HEK293 (cell line): ENCODE measurements around the gene TMCC1.
A peak's percentile ranks its signal among the peaks of the same experiment; 100 is the strongest.

Source experiments
- CTCF ChIA-PET: fragments of 350-600 bp; formaldehyde crosslinking; extraction: SDS; loops from one replicate; lab custom pipeline; 2021; ENCODE audit warnings: antibody characterized with exemption; lab: Yijun Ruan, JAX
- POLR2A ChIA-PET: fragments of 300-600 bp; formaldehyde crosslinking; extraction: SDS; loops from one replicate; lab custom pipeline; 2020; ENCODE audit warnings: antibody characterized with exemption, inconsistent platforms; lab: Yijun Ruan, JAX
- H3K27ac ChIP-seq: fragments of 200-500 bp; sonication (Bioruptor generic); 2 replicates; pipeline ENCODE4 v1.5.1; 2014; ENCODE audit warnings: low read depth, low read length, control low read depth, inconsistent platforms; ENCODE audit errors: extremely low read depth
- H3K36me3 ChIP-seq, 2 experiments: fragments of 200-500 bp in 1 of 2; sonication (Bioruptor generic) in 1 of 2; 1 replicate in 1 of 2; 2 replicates in 1 of 2; pipeline ENCODE4 v1.5.1; 2014 to 2017; ENCODE audit warnings: inconsistent platforms in 2 of 2, low read length in 2 of 2; ENCODE audit not compliant: control insufficient read depth in 2 of 2, insufficient read depth in 1 of 2
- H3K4me1 ChIP-seq: fragments of 200-500 bp; sonication (Bioruptor generic); 2 replicates; pipeline ENCODE4 v1.5.1; 2014; ENCODE audit warnings: mild to moderate bottlenecking, low read length, inconsistent platforms; ENCODE audit not compliant: control insufficient read depth, insufficient read depth
- H3K4me3 ChIP-seq: 2 replicates; pipeline ENCODE4 v1.5.1; 2011; ENCODE audit warnings: low read depth, mild to moderate bottlenecking, control low read depth, low read length, moderate library complexity
- H3K9me3 ChIP-seq: fragments of 200-500 bp; sonication (Bioruptor generic); 2 replicates; pipeline ENCODE4 v1.5.1; 2014; ENCODE audit warnings: low read depth, low read length, inconsistent platforms; ENCODE audit not compliant: control insufficient read depth, insufficient read depth
- EGR2 ChIP-seq: fragments of 450-650 bp; formaldehyde crosslinking; IDR thresholded peaks from 2 replicates; pipeline ENCODE4 v1.5.1; 2016; ENCODE audit warnings: low read depth, missing biosample characterization, missing genetic modification characterization
- RBAK ChIP-seq: fragments of 450-650 bp; formaldehyde crosslinking; IDR thresholded peaks from 2 replicates; pipeline ENCODE4 v1.5.1; 2016; ENCODE audit warnings: missing biosample characterization, missing genetic modification characterization
- SCRT2 ChIP-seq: fragments of 450-650 bp; formaldehyde crosslinking; IDR thresholded peaks from 2 replicates; pipeline ENCODE4 v1.5.1; 2016; ENCODE audit warnings: missing biosample characterization, missing genetic modification characterization
- SETDB1 ChIP-seq: IDR thresholded peaks from one replicate; pipeline ENCODE4 v1.6.1; 2017; ENCODE audit warnings: mild to moderate bottlenecking, low read length, moderate library complexity, mixed read lengths; ENCODE audit not compliant: insufficient read length
- TRIM28 ChIP-seq: IDR thresholded peaks from 2 replicates; pipeline ENCODE4 v1.6.1; 2011; ENCODE audit warnings: low read length, control low read depth, borderline replicate concordance
- WT1 ChIP-seq: fragments of 450-650 bp; formaldehyde crosslinking; IDR thresholded peaks from 2 replicates; pipeline ENCODE4 v1.5.1; 2016; ENCODE audit warnings: missing biosample characterization, missing genetic modification characterization
- YY1 ChIP-seq: fragments of 450-650 bp; formaldehyde crosslinking; IDR thresholded peaks from 2 replicates; pipeline ENCODE4 v1.5.1; 2018; ENCODE audit warnings: missing biosample characterization, missing genetic modification characterization
- ZBTB7A ChIP-seq: fragments of 450-650 bp; formaldehyde crosslinking; IDR thresholded peaks from 2 replicates; pipeline ENCODE4 v1.5.1; 2016; ENCODE audit warnings: low read depth, missing biosample characterization, missing genetic modification characterization
- ZFP3 ChIP-seq: fragments of 450-650 bp; formaldehyde crosslinking; IDR thresholded peaks from 2 replicates; pipeline ENCODE4 v1.5.1; 2016; ENCODE audit warnings: low read depth, missing biosample characterization, missing genetic modification characterization
- ZNF274 ChIP-seq, 2 experiments: fragments of 200-500 bp in 1 of 2; fragments of 450-650 bp in 1 of 2; sonication (Bioruptor generic) in 1 of 2; formaldehyde crosslinking in 1 of 2; IDR thresholded peaks; 2 replicates each; pipeline versions ENCODE4 v1.5.1 to v1.6.1; 2014 to 2016; ENCODE audit warnings: borderline replicate concordance in 1 of 2, inconsistent platforms in 1 of 2, low read length in 1 of 2, missing biosample characterization in 1 of 2, missing genetic modification characterization in 1 of 2
- ZNF280D ChIP-seq: fragments of 450-650 bp; formaldehyde crosslinking; IDR thresholded peaks from 2 replicates; pipeline ENCODE4 v1.5.1; 2016; ENCODE audit warnings: missing biosample characterization, missing genetic modification characterization
- ZNF362 ChIP-seq: fragments of 450-650 bp; formaldehyde crosslinking; IDR thresholded peaks from 2 replicates; pipeline ENCODE4 v1.5.1; 2016; ENCODE audit warnings: missing biosample characterization, missing genetic modification characterization
- ZNF473 ChIP-seq: fragments of 450-650 bp; formaldehyde crosslinking; IDR thresholded peaks from 2 replicates; pipeline ENCODE4 v1.5.1; 2017; ENCODE audit warnings: missing biosample characterization, missing genetic modification characterization
- ZNF521 ChIP-seq: fragments of 450-650 bp; formaldehyde crosslinking; IDR thresholded peaks from 2 replicates; pipeline ENCODE4 v1.5.1; 2017; ENCODE audit warnings: missing biosample characterization, mild to moderate bottlenecking, missing genetic modification characterization
- ZNF529 ChIP-seq: fragments of 450-650 bp; formaldehyde crosslinking; IDR thresholded peaks from 2 replicates; pipeline ENCODE4 v1.5.1; 2017; ENCODE audit warnings: missing genetic modification characterization, missing biosample characterization; ENCODE audit not compliant: insufficient replicate concordance
- ZNF555 ChIP-seq: fragments of 450-650 bp; formaldehyde crosslinking; conservative IDR thresholded peaks from 2 replicates; pipeline ENCODE4 v1.5.1; 2017; ENCODE audit warnings: missing biosample characterization, mild to moderate bottlenecking, missing genetic modification characterization, inconsistent platforms
- ZNF560 ChIP-seq: fragments of 450-650 bp; formaldehyde crosslinking; IDR thresholded peaks from 2 replicates; pipeline ENCODE4 v1.5.1; 2017; ENCODE audit warnings: missing biosample characterization, missing genetic modification characterization, borderline replicate concordance
- ZNF670 ChIP-seq: fragments of 450-650 bp; formaldehyde crosslinking; IDR thresholded peaks from 2 replicates; pipeline ENCODE4 v1.5.1; 2016; ENCODE audit warnings: missing biosample characterization, missing genetic modification characterization, low read depth
- ZNF677 ChIP-seq: fragments of 450-650 bp; IDR thresholded peaks from 2 replicates; pipeline ENCODE4 v1.5.0; 2018; ENCODE audit warnings: missing biosample characterization, mild to moderate bottlenecking, missing genetic modification characterization, moderate library complexity
- ZNF776 ChIP-seq: fragments of 450-650 bp; formaldehyde crosslinking; IDR thresholded peaks from 2 replicates; pipeline ENCODE4 v1.5.0; 2017; ENCODE audit warnings: missing biosample characterization, missing genetic modification characterization, borderline replicate concordance
- ZNF791 ChIP-seq: fragments of 450-650 bp; formaldehyde crosslinking; IDR thresholded peaks from 2 replicates; pipeline ENCODE4 v1.5.1; 2016; ENCODE audit warnings: missing biosample characterization, missing genetic modification characterization
- TF ChIP-seq, protein P1 (sequence below): fragments of 450-650 bp; formaldehyde crosslinking; IDR thresholded peaks from 2 replicates; pipeline ENCODE4 v1.5.1; 2016; ENCODE audit warnings: missing biosample characterization, missing genetic modification characterization, borderline replicate concordance

Gene TMCC1

DNA sequence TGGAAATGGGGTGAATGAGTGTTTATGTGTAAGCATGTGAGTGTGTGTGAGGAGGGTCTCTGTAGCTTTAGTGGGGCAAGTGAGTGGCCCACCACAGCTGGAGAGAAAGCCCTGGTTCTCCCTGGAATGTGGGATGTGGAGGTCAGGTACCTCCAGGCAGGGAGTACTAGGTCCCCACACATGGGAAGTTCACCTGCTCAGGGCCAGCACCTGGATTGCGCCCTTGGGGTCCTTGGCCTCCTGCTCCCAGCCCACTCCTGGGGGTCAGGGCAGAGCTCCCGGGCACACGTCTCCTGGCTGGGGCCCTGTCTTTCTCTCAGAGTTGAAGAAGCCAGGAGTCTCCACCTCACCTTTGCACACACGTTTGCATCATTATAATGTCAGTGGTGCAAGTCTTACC, 40.0 kb upstream of the TMCC1 start:
- Histone ChIP-seq H3K4me3 (no peak overlapping the region), H3K4me1 (no peaks in the 10 kb centered on the region), H3K27ac (no peak overlapping the region), H3K36me3 (no peaks in the 10 kb centered on the region), H3K9me3 (no peaks in the 10 kb centered on the region)
- ChIA-PET POLR2A (no interaction called here), CTCF (interaction anchor here (0.8 to 1.5 kb wide), 6 partner anchors 9 to 441 kb away, joined by 3 to 7 read pairs (median 4); no protein-coding TSS in a partner anchor)
- no peak for TF ChIP-seq ZBTB7A (tag by site-specific recombination)
- TF ChIP-seq ZNF560 = no peak
- TF ChIP-seq, protein P1, sequence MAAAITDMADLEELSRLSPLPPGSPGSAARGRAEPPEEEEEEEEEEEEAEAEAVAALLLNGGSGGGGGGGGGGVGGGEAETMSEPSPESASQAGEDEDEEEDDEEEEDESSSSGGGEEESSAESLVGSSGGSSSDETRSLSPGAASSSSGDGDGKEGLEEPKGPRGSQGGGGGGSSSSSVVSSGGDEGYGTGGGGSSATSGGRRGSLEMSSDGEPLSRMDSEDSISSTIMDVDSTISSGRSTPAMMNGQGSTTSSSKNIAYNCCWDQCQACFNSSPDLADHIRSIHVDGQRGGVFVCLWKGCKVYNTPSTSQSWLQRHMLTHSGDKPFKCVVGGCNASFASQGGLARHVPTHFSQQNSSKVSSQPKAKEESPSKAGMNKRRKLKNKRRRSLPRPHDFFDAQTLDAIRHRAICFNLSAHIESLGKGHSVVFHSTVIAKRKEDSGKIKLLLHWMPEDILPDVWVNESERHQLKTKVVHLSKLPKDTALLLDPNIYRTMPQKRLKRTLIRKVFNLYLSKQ (tag by site-specific recombination) = no peak
- no peak for TF ChIP-seq ZFP3 (tag by site-specific recombination)

DNA sequence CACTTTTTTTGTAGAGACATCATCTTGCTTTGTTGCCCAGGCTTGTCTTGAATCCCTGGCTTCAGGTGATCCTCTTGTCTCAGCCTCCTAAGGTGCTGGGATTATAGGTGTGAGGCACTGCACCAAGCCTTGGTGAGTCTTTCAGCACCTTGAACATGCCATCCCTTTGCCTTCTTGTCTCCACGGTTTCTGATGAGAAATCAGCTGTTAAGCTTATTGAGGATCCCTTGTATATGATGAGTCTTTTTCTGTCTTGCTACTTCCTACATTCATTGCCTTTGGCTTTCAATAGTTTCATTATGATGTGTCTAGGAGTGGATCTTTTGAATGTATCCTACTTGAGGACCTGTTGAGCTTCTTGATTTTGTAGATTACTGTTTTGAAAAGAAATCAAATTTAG, 35.9 kb upstream of the TMCC1 start:
- CTCF ChIA-PET = interaction anchor here (0.6 to 1.4 kb wide), 3 partner anchors 13 to 1137 kb away, joined by 3 to 4 read pairs (median 3); no protein-coding TSS in a partner anchor
- H3K27ac ChIP-seq = no peak overlapping the region
- H3K36me3 ChIP-seq = no peaks in the 10 kb centered on the region
- POLR2A ChIA-PET = no interaction called here
- no peaks in the 10 kb centered on the region for H3K4me1 ChIP-seq
- peak; percentile 95 for TF ChIP-seq TRIM28
- TF ChIP-seq WT1 (tag by site-specific recombination) = no peak
- TF ChIP-seq RBAK (tag by site-specific recombination) = no peak
- 0 out of 2 replicates have a peak, but pooled peaks have one; percentile 10 for TF ChIP-seq ZNF280D
- no peak for TF ChIP-seq ZNF473 (tag by site-specific recombination)
- no peak for TF ChIP-seq YY1 (tag by site-specific recombination)
- peak; percentile 91 for TF ChIP-seq SETDB1
- peak; percentile 99 for TF ChIP-seq ZNF791 (tag by site-specific recombination)
- TF ChIP-seq ZNF677 (tag by site-specific recombination) = no peak
- 0 out of 2 replicates have a peak, but pooled peaks have one; percentile 20 for TF ChIP-seq SCRT2 (tag by site-specific recombination)
- no peaks in the 10 kb centered on the region for H3K9me3 ChIP-seq
- no peak overlapping the region for H3K4me3 ChIP-seq

DNA sequence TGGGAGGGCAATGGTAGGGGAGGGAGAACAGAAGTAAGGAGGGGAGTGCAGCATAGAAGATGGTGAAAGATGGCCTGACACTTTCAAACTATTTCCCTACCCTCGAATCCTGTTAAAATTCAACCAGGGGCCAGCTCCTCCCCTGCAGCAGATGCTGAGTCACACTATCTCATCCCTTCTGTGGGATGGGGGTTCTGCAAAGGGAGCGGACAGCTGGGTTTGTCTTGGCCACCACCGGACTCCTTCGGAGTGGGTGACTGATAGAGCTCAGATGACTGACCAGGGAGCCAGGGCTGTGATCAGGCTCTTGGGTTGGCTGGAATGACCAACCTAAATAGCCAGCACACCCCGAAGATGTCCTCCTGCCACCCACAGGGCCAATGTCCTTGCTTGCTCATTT, 33.6 kb upstream of the TMCC1 start:
- H3K27ac ChIP-seq = no peak overlapping the region
- H3K9me3 ChIP-seq = no peaks in the 10 kb centered on the region
- H3K4me3 ChIP-seq = no peak overlapping the region
- ChIA-PET CTCF (no interaction called here), POLR2A (no interaction called here)
- TF ChIP-seq EGR2 (tag by site-specific recombination) = no peak
- TF ChIP-seq ZNF362 (tag by site-specific recombination) = no peak
- no peak for TF ChIP-seq ZNF274 (IDR thresholded peaks at IDR 0.05; ENCODE audit: low read length)
- no peak for TF ChIP-seq ZNF274 (tag by site-specific recombination; IDR thresholded peaks at IDR 0.05; ENCODE audit: borderline replicate concordance)
- TF ChIP-seq ZNF529 (tag by site-specific recombination) = no peak
- TF ChIP-seq ZNF555 (tag by site-specific recombination) = no peak
- no peak for TF ChIP-seq ZNF776 (tag by site-specific recombination)
- TF ChIP-seq ZNF521 (tag by site-specific recombination) = no peak
- TF ChIP-seq ZNF670 (tag by site-specific recombination) = no peak
- no peaks in the 10 kb centered on the region for H3K4me1 ChIP-seq
- H3K36me3 ChIP-seq = no peaks in the 10 kb centered on the region
